ENCODE results near the gene CDIPT.

Gene CDIPT

DNA sequence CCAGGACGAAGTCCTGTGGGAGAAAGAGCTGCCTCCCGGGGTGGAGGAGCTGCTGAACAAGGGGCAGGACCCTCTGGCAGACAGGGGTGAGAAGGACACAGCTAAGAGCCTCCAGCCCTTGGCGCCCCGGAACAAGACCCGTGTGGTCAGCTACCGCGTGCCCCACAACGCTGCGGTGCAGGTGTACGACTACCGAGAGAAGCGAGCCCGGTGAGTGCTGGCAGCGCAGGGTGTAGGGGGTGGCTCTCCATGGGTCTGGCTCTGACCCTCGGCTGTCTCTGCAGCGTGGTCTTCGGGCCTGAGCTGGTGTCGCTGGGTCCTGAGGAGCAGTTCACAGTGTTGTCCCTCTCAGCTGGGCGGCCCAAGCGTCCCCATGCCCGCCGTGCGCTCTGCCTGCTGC is 21.4 kb downstream of the CDIPT start:
- H3K36me3 ChIP-seq: no peaks in the 10 kb centered on the region
- TF ChIP-seq, protein P1, sequence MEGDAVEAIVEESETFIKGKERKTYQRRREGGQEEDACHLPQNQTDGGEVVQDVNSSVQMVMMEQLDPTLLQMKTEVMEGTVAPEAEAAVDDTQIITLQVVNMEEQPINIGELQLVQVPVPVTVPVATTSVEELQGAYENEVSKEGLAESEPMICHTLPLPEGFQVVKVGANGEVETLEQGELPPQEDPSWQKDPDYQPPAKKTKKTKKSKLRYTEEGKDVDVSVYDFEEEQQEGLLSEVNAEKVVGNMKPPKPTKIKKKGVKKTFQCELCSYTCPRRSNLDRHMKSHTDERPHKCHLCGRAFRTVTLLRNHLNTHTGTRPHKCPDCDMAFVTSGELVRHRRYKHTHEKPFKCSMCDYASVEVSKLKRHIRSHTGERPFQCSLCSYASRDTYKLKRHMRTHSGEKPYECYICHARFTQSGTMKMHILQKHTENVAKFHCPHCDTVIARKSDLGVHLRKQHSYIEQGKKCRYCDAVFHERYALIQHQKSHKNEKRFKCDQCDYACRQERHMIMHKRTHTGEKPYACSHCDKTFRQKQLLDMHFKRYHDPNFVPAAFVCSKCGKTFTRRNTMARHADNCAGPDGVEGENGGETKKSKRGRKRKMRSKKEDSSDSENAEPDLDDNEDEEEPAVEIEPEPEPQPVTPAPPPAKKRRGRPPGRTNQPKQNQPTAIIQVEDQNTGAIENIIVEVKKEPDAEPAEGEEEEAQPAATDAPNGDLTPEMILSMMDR (IDR thresholded peaks at IDR 0.05; ENCODE audit: low read depth, low read length): no peak
- no peaks in the 10 kb centered on the region for H3K27me3 ChIP-seq
- no peaks in the 10 kb centered on the region for H3K9me3 ChIP-seq
- DNase-seq: no peak
- H3K4me3 ChIP-seq (ENCODE audit: low read depth, low read length): no peak overlapping the region
- no peaks in the 10 kb centered on the region for H3K4me1 ChIP-seq

- Histone ChIP-seq H3K36me3 (no peaks in the 10 kb centered on the region), H3K9me3 (no peaks in the 10 kb centered on the region)
Measured at GRCh38 chr16:29840240-29840639, 22.8 kb downstream of the CDIPT start.

DNA sequence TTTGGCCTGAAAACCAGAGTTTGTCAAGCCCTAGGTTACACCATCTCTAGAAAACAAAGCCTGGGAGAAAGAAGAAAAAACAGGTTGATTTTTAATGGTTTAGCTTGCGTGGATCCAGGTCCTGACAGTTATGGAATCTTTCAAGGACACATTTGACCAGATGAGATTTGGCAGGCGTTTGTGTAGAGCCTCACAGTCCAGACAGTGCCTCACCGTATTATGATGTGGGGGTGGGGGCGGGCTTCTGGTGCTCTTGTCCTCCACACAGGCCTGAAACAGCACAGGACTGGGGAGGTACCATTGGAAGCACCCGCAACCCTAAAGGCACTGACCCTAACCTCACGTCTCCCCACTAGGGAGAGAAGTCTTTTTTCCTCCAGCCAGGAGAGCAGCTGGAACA is 23.2 kb downstream of the CDIPT start:
- no peak for DNase-seq
- Histone ChIP-seq H3K36me3 (no peaks in the 10 kb centered on the region), H3K27me3 (no peaks in the 10 kb centered on the region), H3K9me3 (no peaks in the 10 kb centered on the region), H3K4me3 (ENCODE audit: low read depth, low read length) (no peak overlapping the region), H3K4me1 (no peaks in the 10 kb centered on the region)
- TF ChIP-seq, protein P1 (IDR thresholded peaks at IDR 0.05; ENCODE audit: low read depth, low read length): no peak

More at GRCh38 chr16:29840240-29840639, 22.8 kb downstream of the CDIPT start:
- Histone ChIP-seq H3K27me3 (no peaks in the 10 kb centered on the region), H3K4me3 (ENCODE audit: low read depth, low read length) (no peak overlapping the region), H3K4me1 (no peaks in the 10 kb centered on the region)
- DNase-seq: no peak
- TF ChIP-seq, protein P1 (IDR thresholded peaks at IDR 0.05; ENCODE audit: low read depth, low read length): no peak

GRCh38 chr16:29837841-29838240 is 25.2 kb downstream of the CDIPT start:
- H3K36me3 ChIP-seq: no peaks in the 10 kb centered on the region
- H3K27me3 ChIP-seq: no peaks in the 10 kb centered on the region
- TF ChIP-seq, protein P1 (IDR thresholded peaks at IDR 0.05; ENCODE audit: low read depth, low read length): no peak
- no peak overlapping the region for H3K4me3 ChIP-seq (ENCODE audit: low read depth, low read length)
- no peaks in the 10 kb centered on the region for H3K4me1 ChIP-seq
- no peaks in the 10 kb centered on the region for H3K9me3 ChIP-seq
- no peak for DNase-seq

DNA sequence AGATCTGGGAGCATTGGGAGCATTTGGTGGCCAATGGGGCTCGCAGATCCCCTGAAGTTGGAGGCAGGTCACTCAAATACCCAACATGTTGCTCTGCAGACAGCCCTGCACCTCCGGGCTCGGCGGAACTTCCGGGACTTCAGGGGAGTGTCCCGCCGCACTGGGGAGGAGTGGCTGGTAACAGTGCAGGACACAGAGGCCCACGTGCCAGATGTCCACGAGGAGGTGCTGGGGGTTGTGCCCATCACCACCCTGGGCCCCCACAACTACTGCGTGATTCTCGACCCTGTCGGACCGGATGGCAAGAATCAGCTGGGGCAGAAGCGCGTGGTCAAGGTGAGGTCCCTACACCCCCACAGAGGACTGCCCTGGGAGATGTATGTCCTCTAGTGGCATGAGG is 26.4 kb downstream of the CDIPT start:
- Histone ChIP-seq H3K36me3 (no peaks in the 10 kb centered on the region), H3K4me3 (ENCODE audit: low read depth, low read length) (no peak overlapping the region), H3K9me3 (no peaks in the 10 kb centered on the region), H3K27me3 (no peaks in the 10 kb centered on the region), H3K4me1 (no peaks in the 10 kb centered on the region)
- no peak for DNase-seq
- TF ChIP-seq, protein P1 (IDR thresholded peaks at IDR 0.05; ENCODE audit: low read depth, low read length): no peak

GRCh38 chr16:29835926-29836325 is 27.1 kb downstream of the CDIPT start:
- DNase-seq: no peak
- Histone ChIP-seq H3K9me3 (no peaks in the 10 kb centered on the region), H3K36me3 (no peaks in the 10 kb centered on the region), H3K4me3 (ENCODE audit: low read depth, low read length) (no peak overlapping the region), H3K27me3 (no peaks in the 10 kb centered on the region), H3K4me1 (no peaks in the 10 kb centered on the region)
- TF ChIP-seq, protein P1 (IDR thresholded peaks at IDR 0.05; ENCODE audit: low read depth, low read length): no peak
